Raji (cell line): Measurements from ENCODE around the gene PSMG1.

Experiments
- POLR2A ChIP-seq: IDR thresholded peaks from 2 replicates; pipeline ENCODE4 v1.6.1; 2011; ENCODE audit warnings: low read depth, low read length, control low read depth; ENCODE audit not compliant: insufficient read depth

Gene PSMG1

GRCh38 chr21:39197448-39198233 lies 14.4 kb upstream of the PSMG1 start:
- TF ChIP-seq POLR2A, result no peak

GRCh38 chr21:39196838-39197237 lies 13.6 kb upstream of the PSMG1 start:
- TF ChIP-seq POLR2A, result no peak

GRCh38 chr21:39196310-39196709 lies 13.1 kb upstream of the PSMG1 start:
- no peak for TF ChIP-seq POLR2A

GRCh38 chr21:39193380-39193779 lies 10.1 kb upstream of the PSMG1 start:
- no peak for TF ChIP-seq POLR2A

- TF ChIP-seq POLR2A, result no peak
These were observed 6.8 kb upstream of the PSMG1 start for GRCh38 chr21:39189857-39190604.

GRCh38 chr21:39188521-39189139 lies 5.4 kb upstream of the PSMG1 start:
- TF ChIP-seq POLR2A, result no peak

GRCh38 chr21:39187141-39187540 lies 3.9 kb upstream of the PSMG1 start:
- TF ChIP-seq POLR2A, result no peak

- no peak for TF ChIP-seq POLR2A
These were observed 3.4 kb upstream of the PSMG1 start for GRCh38 chr21:39186676-39187075.

- TF ChIP-seq POLR2A, result no peak
These were observed 1.9 kb upstream of the PSMG1 start for GRCh38 chr21:39185157-39185556.

GRCh38 chr21:39184050-39184980 lies 1.1 kb upstream of the PSMG1 start:
- peak; percentile 66; the same call in 1 of the 2 replicates for TF ChIP-seq POLR2A

GRCh38 chr21:39182484-39183271 lies 573 bp downstream of the PSMG1 start:
- TF ChIP-seq POLR2A, result no peak

GRCh38 chr21:39182016-39182415 lies 1.2 kb downstream of the PSMG1 start:
- no peak for TF ChIP-seq POLR2A

- TF ChIP-seq POLR2A, result no peak
These were observed 1.9 kb downstream of the PSMG1 start for GRCh38 chr21:39181205-39181818.
